Neural progenitor cell (in vitro differentiated cells): ENCODE data around the gene DTD2. TPM values are rescaled to one million over a fixed set of nuclear protein-coding genes. Genes with fewer than 3 reads are reported as not detected.

Experiments used
- DNase-seq: peaks from one replicate; pipeline ENCODE4 v3.0.0-alpha.2; 2016; ENCODE audit warnings: low spot score
- H2AFZ ChIP-seq: fragments of 200-600 bp; sonication (generic); replicated peaks from 2 replicates; pipeline ENCODE4 v1.6.1; 2016; ENCODE audit warnings: antibody characterized with exemption
- H3F3A ChIP-seq: fragments of 200-600 bp; sonication (generic); 2 replicates; pipeline ENCODE4 v1.6.1; 2016; ENCODE audit warnings: antibody characterized with exemption, low read depth
- H3K27ac ChIP-seq: fragments of 200-600 bp; sonication (generic); 2 replicates; pipeline ENCODE4 v1.5.1; 2016; ENCODE audit warnings: mild to moderate bottlenecking
- H3K27me3 ChIP-seq: fragments of 200-600 bp; sonication (generic); 2 replicates; pipeline ENCODE4 v1.6.1; 2016; ENCODE audit warnings: mild to moderate bottlenecking, moderate library complexity
- H3K36me3 ChIP-seq: fragments of 200-600 bp; sonication (generic); 2 replicates; pipeline ENCODE4 v1.5.1; 2016
- H3K4me1 ChIP-seq: fragments of 200-600 bp; sonication (generic); 2 replicates; pipeline ENCODE4 v1.6.1; 2016; ENCODE audit warnings: mixed run types
- H3K4me2 ChIP-seq: fragments of 200-600 bp; sonication (generic); 2 replicates; pipeline ENCODE4 v1.6.1; 2016
- H3K4me3 ChIP-seq: fragments of 200-600 bp; sonication (generic); 2 replicates; pipeline ENCODE4 v1.5.1; 2016
- H3K79me2 ChIP-seq: fragments of 200-600 bp; sonication (generic); 2 replicates; pipeline ENCODE4 v1.6.1; 2016; ENCODE audit warnings: low read depth
- H3K9ac ChIP-seq: fragments of 200-600 bp; sonication (generic); 2 replicates; pipeline ENCODE4 v1.6.1; 2016
- H3K9me3 ChIP-seq: fragments of 200-600 bp; sonication (generic); 2 replicates; pipeline ENCODE4 v1.5.1; 2016; ENCODE audit warnings: low read depth
- H4K20me1 ChIP-seq: fragments of 200-600 bp; sonication (generic); 2 replicates; pipeline ENCODE4 v1.6.1; 2016; ENCODE audit warnings: low read depth
- H3K27ac Mint-ChIP-seq: 3 replicates; pipeline ENCODE4 v1.8.0; 2021; ENCODE audit warnings: mixed read lengths
- H3K27me3 Mint-ChIP-seq: 2 replicates; pipeline ENCODE4 v1.8.0; 2022; ENCODE audit warnings: low read depth, mild to moderate bottlenecking, inconsistent platforms, moderate library complexity, mixed read lengths; ENCODE audit not compliant: insufficient read depth
- H3K36me3 Mint-ChIP-seq: 3 replicates; pipeline ENCODE4 v1.8.0; 2021; ENCODE audit warnings: mixed read lengths
- H3K4me1 Mint-ChIP-seq: 3 replicates; pipeline ENCODE4 v1.8.0; 2021; ENCODE audit warnings: mixed read lengths
- H3K4me3 Mint-ChIP-seq: 3 replicates; pipeline ENCODE4 v1.8.0; 2021; ENCODE audit warnings: mild to moderate bottlenecking, moderate library complexity, mixed read lengths
- H3K9me3 Mint-ChIP-seq: 3 replicates; pipeline ENCODE4 v1.8.0; 2020; ENCODE audit warnings: mixed read lengths
- EZH2 ChIP-seq: fragments of 200-600 bp; sonication (generic); IDR thresholded peaks from 2 replicates; pipeline ENCODE4 v1.6.1; 2017; ENCODE audit warnings: antibody characterized with exemption, mild to moderate bottlenecking, moderate library complexity
- total RNA-seq: library from RNA; depleted of rRNA; stranded (reverse); fragments of >200 nt; gene quantifications from 2 replicates; pipeline ENCODE4 v1.2.3, GENCODE V29; 2015; ENCODE audit warnings: low replicate concordance

The DTD2 gene
- total RNA-seq, 1 donor from 2014 or later: 11.9 TPM

- Histone ChIP-seq H3K27ac (no peak overlapping the region), H3K4me2 (no peak overlapping the region), H3F3A (no peaks in the 10 kb centered on the region), H3K4me3 (no peak overlapping the region), H3K27me3 (no peaks in the 10 kb centered on the region), H3K9me3 (no peaks in the 10 kb centered on the region), H4K20me1 (no peaks in the 10 kb centered on the region), H3K36me3 (no peaks in the 10 kb centered on the region), H2AFZ (no peak overlapping the region), H3K4me1 (no peaks in the 10 kb centered on the region), H3K9ac (no peak overlapping the region), H3K79me2 (no peaks in the 10 kb centered on the region)
- no peak for DNase-seq
- Mint-ChIP-seq H3K9me3 (no peaks in the 10 kb centered on the region), H3K36me3 (peaks cover 13% of the 10 kb centered on the region), H3K27ac (no peak overlapping the region), H3K4me3 (no peak overlapping the region), H3K4me1 (no peaks in the 10 kb centered on the region), H3K27me3 (no peaks in the 10 kb centered on the region)
- no peak for TF ChIP-seq EZH2
Measured at GRCh38 chr14:31400031-31400638, 57.2 kb downstream of the DTD2 start.

Other genes with a start within 250 kb of the DTD2 start
- 142 and 153 TPM in 2 replicates for gene HECTD1, start 249.7 kb downstream of the DTD2 start, total RNA-seq
- 12.9 and 34.7 TPM in 2 replicates for gene HEATR5A, start 37.0 kb downstream of the DTD2 start, total RNA-seq
- gene GPR33, start 30.5 kb upstream of the DTD2 start, total RNA-seq: not detected in 2 replicates
- gene NUBPL, start 103.9 kb upstream of the DTD2 start, total RNA-seq: 15.9 and 29.3 TPM in 2 replicates